GM12878 (cell line): ENCODE measurements around the gene DCC. TPM values are rescaled to one million over a fixed set of nuclear protein-coding genes. Genes with fewer than 3 reads are reported as not detected.

Experiments used
- ATAC-seq: fragments of 200-7000 bp; cut with Tn5 transposase; 3 replicates; pipeline ENCODE4 v1.9.1; 2020; ENCODE audit warnings: mild to moderate bottlenecking, moderate library complexity
- BruUV-seq: library from RNA; stranded (reverse); fragments of 400-500 nt; replicated peaks from 2 replicates; lab custom pipeline; 2021; lab: Mats Ljungman, UMichigan
- CTCF ChIA-PET: fragments of 300-600 bp; sonication (Branson Sonifier 250); formaldehyde crosslinking; extraction: SDS; loops from one replicate; lab custom pipeline; 2021; ENCODE audit warnings: inconsistent platforms; lab: Yijun Ruan, JAX
- POLR2A ChIA-PET: fragments of 350-600 bp; formaldehyde crosslinking; extraction: SDS; loops from one replicate; lab custom pipeline; 2021; ENCODE audit warnings: inconsistent platforms; lab: Charles Lee
- RAD21 ChIA-PET: fragments of 300-600 bp; sonication (Branson Sonifier 250); formaldehyde crosslinking; loops from one replicate; lab custom pipeline; 2023; ENCODE audit warnings: antibody characterized with exemption; ENCODE audit not compliant: unreplicated experiment; lab: Charles Lee
- SMC1A ChIA-PET: fragments of 300-600 bp; sonication (Branson Sonifier 250); formaldehyde crosslinking; loops from one replicate; lab custom pipeline; 2023; ENCODE audit not compliant: unreplicated experiment, uncharacterized antibody; lab: Charles Lee
- DNase-seq: peaks from one replicate; pipeline ENCODE4 v3.0.0-alpha.2; 2011; ENCODE audit warnings: low read depth, low spot score
- FAIRE-seq: peaks from 3 replicates; lab custom pipeline; 2011; peaks lifted over from hg19 to GRCh38; lab: Jason Lieb, UNC
- H2AFZ ChIP-seq: 2 replicates; pipeline ENCODE4 v1.6.0; 2011; ENCODE audit warnings: low read depth, low read length, control low read depth; ENCODE audit not compliant: control insufficient read depth
- H3K27ac ChIP-seq: 2 replicates; pipeline ENCODE4 v1.5.1; 2011; ENCODE audit warnings: control low read depth; ENCODE audit not compliant: control insufficient read depth, insufficient read depth
- H3K27me3 ChIP-seq, 2 experiments: replicated peaks in 1 of 2; 2 replicates each; pipeline versions ENCODE4 v1.6.0 to v1.6.1; 2011; ENCODE audit warnings: low read length in 1 of 2; ENCODE audit not compliant: control insufficient read depth in 2 of 2, insufficient read depth in 2 of 2
- H3K36me3 ChIP-seq, 2 experiments: 2 replicates each; pipeline ENCODE4 v1.5.1; 2011; ENCODE audit warnings: low read length in 1 of 2; ENCODE audit not compliant: control insufficient read depth in 2 of 2, insufficient read depth in 2 of 2
- H3K4me1 ChIP-seq: 2 replicates; pipeline ENCODE4 v1.6.1; 2011; ENCODE audit warnings: mild to moderate bottlenecking, low read length, moderate library complexity, mixed read lengths; ENCODE audit not compliant: control insufficient read depth, insufficient read depth
- H3K4me2 ChIP-seq: 2 replicates; pipeline ENCODE4 v1.6.0; 2011; ENCODE audit warnings: control low read depth; ENCODE audit not compliant: control insufficient read depth, insufficient read depth
- H3K4me3 ChIP-seq: fragments of 200-600 bp; sonication (generic); 2 replicates; pipeline ENCODE4 v1.5.1; 2016
- H3K79me2 ChIP-seq: 2 replicates; pipeline ENCODE4 v1.6.0; 2011; ENCODE audit warnings: low read length; ENCODE audit not compliant: control insufficient read depth, insufficient read depth
- H3K9ac ChIP-seq: 2 replicates; pipeline ENCODE4 v1.8.0; 2011; ENCODE audit warnings: low read length, control low read depth, mixed read lengths; ENCODE audit not compliant: control insufficient read depth, insufficient read depth
- H3K9me3 ChIP-seq: replicated peaks from 3 replicates; pipeline ENCODE4 v1.5.1; 2011; ENCODE audit warnings: mild to moderate bottlenecking, low read length; ENCODE audit not compliant: control insufficient read depth, insufficient read depth
- H4K20me1 ChIP-seq: 2 replicates; pipeline ENCODE4 v1.6.0; 2011; ENCODE audit not compliant: control insufficient read depth, insufficient read depth
- IKZF2 ChIP-seq, 2 experiments: fragments of 450-650 bp; IDR thresholded peaks; 2 replicates each; pipeline ENCODE4 v1.6.1; 2017; ENCODE audit warnings: mild to moderate bottlenecking in 2 of 2, moderate library complexity in 2 of 2
- MTA2 ChIP-seq: fragments of 450-650 bp; IDR thresholded peaks from 2 replicates; pipeline ENCODE4 v1.6.1; 2016; ENCODE audit warnings: low read depth, mild to moderate bottlenecking, moderate library complexity
- RCOR1 ChIP-seq: conservative IDR thresholded peaks from 2 replicates; pipeline ENCODE4 v1.6.1; 2012; ENCODE audit warnings: low read depth, low read length, improper control_type of control experiment
- RELA ChIP-seq: fragments of 450-650 bp; IDR thresholded peaks from 2 replicates; pipeline ENCODE4 v1.8.0; 2014; ENCODE audit warnings: borderline replicate concordance; ENCODE audit not compliant: partially characterized antibody
- SUZ12 ChIP-seq: fragments of 200-600 bp; sonication (generic); IDR thresholded peaks from one replicate; pipeline ENCODE4 v1.6.1; 2018; ENCODE audit warnings: antibody characterized with exemption, mild to moderate bottlenecking; ENCODE audit not compliant: unreplicated experiment
- ZNF274 ChIP-seq: IDR thresholded peaks from one replicate; pipeline ENCODE4 v1.8.0; 2011; ENCODE audit not compliant: insufficient read length, insufficient read depth
- WGBS: methylation state at CpG from one replicate; pipeline ENCODE4 v1.1.6; 2016; ENCODE audit warnings: low lambda C conversion rate; ENCODE audit not compliant: insufficient replicate concordance, insufficient coverage; ENCODE audit errors: missing lambda C conversion rate; 5-methylcytosine and 5-hydroxymethylcytosine counted together
- in situ Hi-C: fragments of 300-500 bp; cut with MboI; formaldehyde crosslinking; loops from 9 replicates; pipeline ENCODE4 v1.14.3; 2018; ENCODE audit warnings: mixed read lengths
- intact Hi-C: fragments of 100-400 bp; cut with micrococcal nuclease; formaldehyde crosslinking; loops from one replicate; pipeline ENCODE4 v1.14.2; 2022; ENCODE audit not compliant: unreplicated experiment
- polyA plus RNA-seq, 11 experiments: library from polyadenylated mRNA; depleted of rRNA in 4 of 11; unstranded in 6 of 11; stranded (reverse) in 5 of 11; fragments of >200 nt; fragmentation: Nextera tagmentation in 4 of 11; fragmentation: Illumina TruSeq in 1 of 11; extraction: Ambion mirVana in 4 of 11; extraction: Trizol in 1 of 11; gene quantifications; 1 replicate in 1 of 11; 2 replicates in 10 of 11; pipeline versions ENCODE4 v1.2.1 to v1.2.3, GENCODE V29; 2011 to 2016; ENCODE audit warnings: inconsistent platforms in 2 of 11, missing spikeins in 2 of 11, low read depth in 1 of 11
- total RNA-seq, 4 experiments: library from RNA; depleted of rRNA in 3 of 4; stranded (reverse); fragments of >200 nt in 3 of 4; fragmentation: Illumina TruSeq in 1 of 4; extraction: Trizol in 1 of 4; gene quantifications; 2 replicates each; pipeline versions ENCODE4 v1.2.1 to v1.2.3, GENCODE V29; 2013 to 2021

Gene DCC
- total and polyA plus RNA-seq, 10 of the 15 experiments (the other 5 are each of a cell fraction or from before 2014, with no cell fraction given) = 0.01 TPM; not detected in 9

- FAIRE-seq (no peak), ATAC-seq (no peak), DNase-seq (no peak)
- Histone ChIP-seq H3K36me3 (no peaks in the 10 kb centered on the region), H2AFZ (no peak overlapping the region), H3K4me3 (no peak overlapping the region), H3K4me2 (no peak overlapping the region), H3K27ac (no peak overlapping the region), H4K20me1 (no peaks in the 10 kb centered on the region), H3K9ac (no peak overlapping the region), H3K27me3 (no peaks in the 10 kb centered on the region), H3K9me3 (no peaks in the 10 kb centered on the region), H3K79me2 (no peaks in the 10 kb centered on the region), H3K4me1 (no peaks in the 10 kb centered on the region)
- BruUV-seq = no TSS peak
- in situ Hi-C loops = no loop called here
- ChIA-PET SMC1A (interaction anchor here (1.5 kb wide), 1 partner anchor 15 kb away, joined by 3 read pairs; no protein-coding TSS in a partner anchor), RAD21 (no interaction called here), POLR2A (no interaction called here), CTCF (no interaction called here)
- WGBS = 0% methylated on average over 2 of the region's 2 CpGs
- intact Hi-C loops = no loop called here
- TF ChIP-seq RELA (no peak), ZNF274 (no peak), IKZF2 (IDR thresholded peaks at IDR 0.05) (no peak)
These were observed 258.9 kb downstream of the DCC start for GRCh38 chr18:52598921-52599320.

GRCh38 chr18:52602820-52603219 is 262.8 kb downstream of the DCC start:
- in situ Hi-C loops (no loop called here), intact Hi-C loops (no loop called here)
- WGBS = 0% methylated on average over 1 of the region's 1 CpG
- RAD21 ChIA-PET = no interaction called here
- Histone ChIP-seq H3K9me3 (no peaks in the 10 kb centered on the region), H3K36me3 (no peaks in the 10 kb centered on the region), H3K4me1 (no peaks in the 10 kb centered on the region), H2AFZ (no peak overlapping the region), H3K27ac (no peak overlapping the region), H3K27me3 (no peaks in the 10 kb centered on the region), H3K79me2 (no peaks in the 10 kb centered on the region)
- no TSS peak for BruUV-seq
- no peak for DNase-seq
- POLR2A ChIA-PET = no interaction called here
- SMC1A ChIA-PET = no interaction called here
- TF ChIP-seq SUZ12 (no peak), RCOR1 (no peak), MTA2 (no peak)
- TF ChIP-seq, all 136 proteins: peak for 0
- ATAC-seq = no peak
- CTCF ChIA-PET = no interaction called here
- H3K4me2 ChIP-seq = no peak overlapping the region
- no peak for FAIRE-seq
- no peaks in the 10 kb centered on the region for H4K20me1 ChIP-seq
- H3K9ac ChIP-seq = no peak overlapping the region
- H3K4me3 ChIP-seq = no peak overlapping the region
